ENCODE data around the gene ZIC5. TPM values are rescaled to one million over a fixed set of nuclear protein-coding genes. Genes with fewer than 3 reads are reported as not detected.

ZIC5 gene
- total and polyA plus RNA-seq, 2 donors (not counting 1 experiment from before 2014, with no cell fraction given), result not detected

DNA sequence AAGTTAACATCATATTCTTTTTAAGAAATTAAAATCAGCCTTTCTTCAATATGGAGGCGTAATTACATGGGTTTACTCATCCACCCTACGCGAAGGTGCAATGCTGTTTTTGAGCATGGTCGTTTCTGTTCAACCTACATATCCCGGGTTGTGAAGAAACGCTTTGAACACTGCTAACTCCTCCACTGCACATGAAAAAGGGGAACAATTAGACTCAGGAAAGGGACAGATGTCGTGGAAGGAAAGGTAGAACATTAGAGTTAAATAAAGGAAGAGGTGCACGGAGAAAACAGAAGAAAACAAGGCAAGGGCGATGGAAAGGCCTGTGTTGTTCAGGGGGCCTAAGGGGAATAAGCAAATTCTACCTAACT lies 4.1 kb downstream of the ZIC5 start:
- Histone ChIP-seq H4K20me1 (ENCODE audit: control insufficient read depth, extremely low read depth, insufficient read depth, low read length) (peaks cover 1% of the 10 kb centered on the region), H3K4me3 (replicated peaks in 1 of 4; ENCODE audit: control extremely low read depth in 1 of 4, insufficient read depth in 1 of 4, low read depth in 3 of 4, low read length in 4 of 4) (no peak overlapping the region), H3K4me2 (ENCODE audit: extremely low read depth, insufficient read depth, low read length) (no peak overlapping the region), H3K79me2 (ENCODE audit: control insufficient read depth, insufficient read depth, low read length) (no peaks in the 10 kb centered on the region), H3K36me3 (ENCODE audit: control insufficient read depth, insufficient read depth, low read length) (no peaks in the 10 kb centered on the region), H3K9ac (ENCODE audit: insufficient read depth, low read length) (no peak overlapping the region), H3K9me3 (ENCODE audit: control insufficient read depth, insufficient read depth, low read depth, low read length) (no peaks in the 10 kb centered on the region), H3K27me3 (ENCODE audit: control insufficient read depth, insufficient read depth, low read length) (peaks cover 57% of the 10 kb centered on the region), H2AFZ (ENCODE audit: low read length) (no peak overlapping the region), H3K27ac (ENCODE audit: insufficient read depth, low read length) (no peak overlapping the region), H3K4me1 (ENCODE audit: control insufficient read depth, extremely low read depth, insufficient read depth, low read length) (no peaks in the 10 kb centered on the region)
- DNase-seq (ENCODE audit: low read depth in 2 of 2), result no peak
- TF ChIP-seq CTCF (conservative IDR thresholded peaks at IDR 0.05 in 1 of 2, IDR thresholded peaks at IDR 0.05 in 1 of 2; ENCODE audit: low read depth in 1 of 2, low read length in 2 of 2), result no peak
- no peak for TF ChIP-seq EZH2 (IDR thresholded peaks at IDR 0.05; ENCODE audit: low read length, missing control alignments)

GRCh38 chr13:99966064-99966805 lies 5.3 kb downstream of the ZIC5 start:
- no peaks in the 10 kb centered on the region for H3K36me3 ChIP-seq (ENCODE audit: control insufficient read depth, insufficient read depth, low read length)
- H4K20me1 ChIP-seq (ENCODE audit: control insufficient read depth, extremely low read depth, insufficient read depth, low read length), result peaks cover 1% of the 10 kb centered on the region
- no peak overlapping the region for H3K4me2 ChIP-seq (ENCODE audit: extremely low read depth, insufficient read depth, low read length)
- TF ChIP-seq CTCF (conservative IDR thresholded peaks at IDR 0.05 in 1 of 2, IDR thresholded peaks at IDR 0.05 in 1 of 2; ENCODE audit: low read depth in 1 of 2, low read length in 2 of 2) (no peak), EZH2 (IDR thresholded peaks at IDR 0.05; ENCODE audit: low read length, missing control alignments) (no peak)
- DNase-seq (ENCODE audit: low read depth in 2 of 2), result no peak
- H2AFZ ChIP-seq (ENCODE audit: low read length), result no peak overlapping the region
- H3K27ac ChIP-seq (ENCODE audit: insufficient read depth, low read length), result no peak overlapping the region
- peaks cover 51% of the 10 kb centered on the region for H3K27me3 ChIP-seq (ENCODE audit: control insufficient read depth, insufficient read depth, low read length)
- H3K79me2 ChIP-seq (ENCODE audit: control insufficient read depth, insufficient read depth, low read length), result no peaks in the 10 kb centered on the region
- H3K9me3 ChIP-seq (ENCODE audit: control insufficient read depth, insufficient read depth, low read depth, low read length), result no peaks in the 10 kb centered on the region
- no peak overlapping the region for H3K4me3 ChIP-seq (replicated peaks in 1 of 4; ENCODE audit: control extremely low read depth in 1 of 4, insufficient read depth in 1 of 4, low read depth in 3 of 4, low read length in 4 of 4)
- no peak overlapping the region for H3K9ac ChIP-seq (ENCODE audit: insufficient read depth, low read length)
- no peaks in the 10 kb centered on the region for H3K4me1 ChIP-seq (ENCODE audit: control insufficient read depth, extremely low read depth, insufficient read depth, low read length)

DNA sequence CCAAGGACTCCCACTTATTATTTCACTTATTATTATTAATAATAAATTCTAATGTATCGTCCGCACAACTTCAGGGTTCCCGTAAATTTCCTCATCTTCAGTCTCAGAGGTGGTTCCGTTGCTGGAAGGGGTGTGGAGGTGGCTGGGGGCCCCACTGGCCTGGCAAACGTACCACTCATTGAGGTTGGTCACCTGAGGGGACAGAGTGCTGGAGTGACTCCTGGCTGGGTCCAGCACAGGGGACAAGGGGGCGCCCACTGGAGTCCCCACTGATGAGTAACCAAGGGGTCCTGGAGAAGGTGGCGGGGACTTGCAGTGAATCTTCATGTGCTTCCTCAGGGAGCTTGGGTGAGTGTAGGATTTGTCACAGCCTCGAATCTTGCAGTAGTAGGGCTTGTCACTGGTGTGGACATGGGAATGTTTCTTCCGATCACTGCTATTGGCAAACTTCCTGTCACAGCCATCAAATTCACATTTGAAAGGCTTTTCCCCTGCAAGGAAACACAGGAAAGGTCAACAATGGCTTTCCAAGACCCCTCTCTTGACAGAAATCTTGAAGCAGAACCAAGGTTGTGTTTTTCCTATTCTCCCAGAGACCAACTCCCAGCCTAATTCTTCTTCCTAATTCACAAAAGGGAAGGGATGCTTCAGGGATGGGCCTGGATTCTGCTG lies 6.1 kb downstream of the ZIC5 start:
- H3K9me3 ChIP-seq (ENCODE audit: control insufficient read depth, insufficient read depth, low read depth, low read length), result no peaks in the 10 kb centered on the region
- H3K79me2 ChIP-seq (ENCODE audit: control insufficient read depth, insufficient read depth, low read length), result no peaks in the 10 kb centered on the region
- no peak overlapping the region for H3K4me3 ChIP-seq (replicated peaks in 1 of 4; ENCODE audit: control extremely low read depth in 1 of 4, insufficient read depth in 1 of 4, low read depth in 3 of 4, low read length in 4 of 4)
- H3K36me3 ChIP-seq (ENCODE audit: control insufficient read depth, insufficient read depth, low read length), result no peaks in the 10 kb centered on the region
- no peak overlapping the region for H3K9ac ChIP-seq (ENCODE audit: insufficient read depth, low read length)
- no peak overlapping the region for H2AFZ ChIP-seq (ENCODE audit: low read length)
- no peak overlapping the region for H3K27ac ChIP-seq (ENCODE audit: insufficient read depth, low read length)
- peaks cover 1% of the 10 kb centered on the region for H4K20me1 ChIP-seq (ENCODE audit: control insufficient read depth, extremely low read depth, insufficient read depth, low read length)
- TF ChIP-seq EZH2 (IDR thresholded peaks at IDR 0.05; ENCODE audit: low read length, missing control alignments), result peak; percentile 39
- TF ChIP-seq CTCF (conservative IDR thresholded peaks at IDR 0.05 in 1 of 2, IDR thresholded peaks at IDR 0.05 in 1 of 2; ENCODE audit: low read depth in 1 of 2, low read length in 2 of 2), result no peak
- no peak for DNase-seq (ENCODE audit: low read depth in 2 of 2)
- no peak overlapping the region for H3K4me2 ChIP-seq (ENCODE audit: extremely low read depth, insufficient read depth, low read length)
- H3K27me3 ChIP-seq (ENCODE audit: control insufficient read depth, insufficient read depth, low read length), result peaks cover 52% of the 10 kb centered on the region
- no peaks in the 10 kb centered on the region for H3K4me1 ChIP-seq (ENCODE audit: control insufficient read depth, extremely low read depth, insufficient read depth, low read length)
